NCI-H82 treated with DMSO at 0.1 percent for 48 hours (cell line): Measurements from ENCODE around the gene SBF2.

Experiments used
- DNase-seq: peaks from one replicate; lab custom pipeline; 2025; ENCODE audit not compliant: unreplicated experiment; lab: John Stamatoyannopoulos, UW

Gene SBF2

DNA sequence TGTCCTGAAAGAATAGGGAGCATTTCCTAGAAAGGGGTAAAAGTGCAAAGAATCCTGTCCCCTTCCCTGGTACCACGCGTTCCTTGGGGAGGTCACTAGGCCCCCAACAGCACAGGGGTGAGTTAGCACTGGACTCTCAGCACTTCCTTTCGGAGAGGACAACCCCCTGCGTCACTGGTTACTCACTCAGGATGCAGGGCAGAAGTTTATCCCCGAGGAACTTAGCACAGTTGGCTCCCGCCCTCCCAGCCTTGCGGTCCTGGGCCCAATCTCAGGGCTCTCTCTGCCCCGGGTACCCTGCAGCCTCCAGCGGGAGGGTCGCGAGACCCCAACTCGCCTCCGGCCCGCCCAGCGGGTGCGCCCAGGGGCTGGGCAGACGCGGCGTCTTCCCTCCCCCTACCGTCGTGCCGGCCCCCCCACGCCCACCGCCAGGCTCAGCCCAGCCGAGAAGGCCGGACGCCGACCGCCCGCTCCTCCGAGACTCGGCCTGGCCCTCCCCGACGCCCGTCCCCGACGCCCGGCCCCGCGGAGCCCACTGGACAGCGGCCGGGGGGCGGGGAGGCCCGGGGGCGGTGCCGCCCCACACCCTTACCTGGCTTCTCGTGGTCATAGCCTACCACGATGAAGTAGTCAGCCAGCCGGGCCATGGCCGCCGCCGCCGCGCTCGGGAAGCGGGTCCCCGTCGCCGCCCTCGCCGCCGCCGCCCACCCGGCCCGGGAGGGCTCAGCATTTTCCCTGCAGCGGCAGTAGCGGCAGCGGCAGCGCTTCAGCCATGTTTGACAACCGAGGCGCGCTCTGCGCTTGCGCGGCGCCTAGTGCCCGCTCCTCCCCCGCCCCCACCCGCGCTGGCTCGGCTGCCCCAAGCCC is at the start of gene SBF2:
Gene SBF2, minus strand, starts transcription at position 797 of the 867 bp plus-strand sequence. Its CDS starts 150 bp downstream, at position 647.
- peak; percentile 44 for DNase-seq

DNA sequence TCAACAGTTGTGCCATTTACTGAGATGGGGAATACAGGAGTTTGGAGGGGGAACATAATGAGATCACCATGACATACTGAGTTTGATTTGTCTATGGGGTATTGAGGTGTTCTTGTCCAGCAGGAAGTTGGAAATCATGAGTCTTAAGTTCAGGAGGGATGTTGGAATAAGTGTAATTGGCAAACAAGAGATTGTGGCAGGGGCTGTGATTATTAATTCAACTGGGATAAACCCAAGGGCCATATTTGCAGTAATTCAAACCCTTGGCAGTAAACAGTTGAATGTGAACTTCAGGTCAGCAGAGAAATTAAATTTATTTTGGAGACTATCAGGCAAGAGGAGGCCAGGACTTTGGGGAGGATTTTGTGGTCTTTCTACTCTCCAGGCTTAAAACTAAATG is 44.3 kb upstream of the SBF2 start:
- no peak for DNase-seq

- peak; percentile 6 for DNase-seq
Observed at GRCh38 chr11:10333490-10333889, 39.5 kb upstream of the SBF2 start.

GRCh38 chr11:10331548-10332289 is 37.7 kb upstream of the SBF2 start:
- peak; percentile 82 for DNase-seq

- no peak for DNase-seq
Observed at GRCh38 chr11:10329935-10330334, 35.9 kb upstream of the SBF2 start.

DNA sequence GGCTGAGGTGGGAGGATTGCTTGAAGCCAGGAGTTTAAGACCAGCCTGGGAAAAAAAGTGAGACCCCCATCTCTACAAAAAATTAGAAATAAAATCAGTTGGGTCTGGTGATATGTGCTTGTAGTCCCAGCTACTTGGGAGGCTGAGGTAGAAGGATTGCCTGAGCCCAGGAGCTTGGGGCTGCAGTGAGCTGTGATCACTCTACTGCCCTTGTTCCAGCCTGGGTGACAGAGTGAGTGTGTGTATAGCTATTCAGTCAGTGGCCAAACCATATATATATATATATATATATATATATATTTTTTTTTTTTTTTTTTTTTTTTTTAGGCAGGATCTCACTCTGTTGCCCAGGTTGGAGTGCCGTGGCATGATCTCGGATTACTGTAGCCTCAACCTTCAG is 35.3 kb upstream of the SBF2 start:
- DNase-seq: no peak

DNA sequence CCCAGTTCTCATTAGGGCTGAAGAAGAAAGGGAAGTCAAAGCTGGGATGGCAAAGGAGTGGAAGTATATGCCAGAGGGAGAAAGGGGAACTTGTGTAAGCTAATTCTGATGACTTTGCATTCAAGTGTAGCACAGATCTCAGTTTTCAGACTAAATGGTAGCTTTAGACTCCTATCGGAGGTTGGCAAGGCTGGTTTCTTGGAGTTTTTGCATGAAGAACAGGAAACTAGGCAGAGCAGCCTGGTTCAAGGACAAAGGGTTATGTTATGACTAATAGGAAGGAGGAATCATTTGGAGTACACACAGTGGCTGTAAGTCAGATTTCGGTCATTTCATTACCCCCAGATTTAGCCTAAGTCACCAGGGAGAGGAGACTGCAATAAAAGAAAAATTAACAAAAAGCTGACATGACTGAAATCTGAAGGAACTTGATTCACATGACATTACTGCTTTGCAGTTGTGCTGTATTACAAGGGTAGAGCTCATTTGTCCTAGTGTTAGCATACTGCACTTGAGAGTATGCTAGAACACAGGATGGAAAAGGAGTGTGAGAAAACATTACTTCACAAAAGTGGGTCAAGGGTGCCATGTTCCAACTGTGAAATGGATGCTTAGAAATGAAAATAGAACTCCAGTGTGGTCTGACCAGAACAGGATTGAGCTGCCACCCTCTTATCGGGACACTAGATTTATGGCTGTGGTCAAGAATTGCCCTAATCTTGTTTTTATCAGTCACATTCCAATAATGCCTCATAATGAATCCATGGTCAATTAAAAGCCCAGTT is 34.5 kb upstream of the SBF2 start:
- DNase-seq: no peak

DNA sequence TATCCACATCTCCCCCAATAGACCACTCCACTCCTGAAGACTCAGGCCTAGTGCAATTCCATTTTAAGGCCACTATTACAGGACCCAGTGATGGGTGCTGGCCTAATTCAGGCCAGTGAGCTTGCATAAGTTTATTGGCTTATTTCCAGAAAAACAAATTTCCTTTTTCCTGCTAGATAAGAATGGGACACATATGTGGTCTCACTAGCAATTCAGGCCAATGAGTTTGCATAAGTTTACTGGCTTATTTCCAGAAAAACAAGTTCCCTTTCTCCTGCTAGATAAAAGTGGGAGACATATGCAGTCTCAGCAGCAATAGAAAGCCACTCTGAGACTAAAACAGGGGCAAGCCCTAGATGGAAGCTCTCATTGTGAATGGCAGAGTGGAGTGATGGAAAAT is 33.2 kb upstream of the SBF2 start:
- DNase-seq: no peak

GRCh38 chr11:10326012-10326964 is 32.3 kb upstream of the SBF2 start:
- DNase-seq: no peak

GRCh38 chr11:10325277-10326011 is 31.4 kb upstream of the SBF2 start:
- DNase-seq: no peak

DNA sequence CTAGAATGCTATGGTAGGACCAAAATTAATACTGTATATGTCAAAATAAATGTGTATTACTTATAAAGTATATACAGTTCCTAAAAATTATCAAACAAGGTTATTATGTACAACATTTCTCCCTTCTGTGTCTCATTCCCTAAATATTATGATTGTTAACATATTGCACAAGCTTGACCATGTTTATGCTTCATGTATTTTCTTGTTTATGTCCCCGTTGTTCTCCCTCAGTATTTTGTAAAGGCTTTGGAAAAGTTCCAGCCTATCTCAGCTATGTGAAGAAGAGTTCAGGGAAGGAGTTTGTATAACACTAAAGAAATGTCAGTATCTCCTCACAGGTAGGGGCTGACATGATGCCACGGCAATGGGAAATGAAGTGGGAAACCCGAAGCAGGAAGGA is 30.5 kb upstream of the SBF2 start:
- no peak for DNase-seq

GRCh38 chr11:10323793-10324170 is 29.8 kb upstream of the SBF2 start:
- DNase-seq: no peak

- no peak for DNase-seq
Observed at GRCh38 chr11:10322830-10323792, 29.1 kb upstream of the SBF2 start.

- DNase-seq: no peak
Observed at GRCh38 chr11:10322401-10322800, 28.4 kb upstream of the SBF2 start.

- no peak for DNase-seq
Observed at GRCh38 chr11:10320736-10321465, 26.9 kb upstream of the SBF2 start.

DNA sequence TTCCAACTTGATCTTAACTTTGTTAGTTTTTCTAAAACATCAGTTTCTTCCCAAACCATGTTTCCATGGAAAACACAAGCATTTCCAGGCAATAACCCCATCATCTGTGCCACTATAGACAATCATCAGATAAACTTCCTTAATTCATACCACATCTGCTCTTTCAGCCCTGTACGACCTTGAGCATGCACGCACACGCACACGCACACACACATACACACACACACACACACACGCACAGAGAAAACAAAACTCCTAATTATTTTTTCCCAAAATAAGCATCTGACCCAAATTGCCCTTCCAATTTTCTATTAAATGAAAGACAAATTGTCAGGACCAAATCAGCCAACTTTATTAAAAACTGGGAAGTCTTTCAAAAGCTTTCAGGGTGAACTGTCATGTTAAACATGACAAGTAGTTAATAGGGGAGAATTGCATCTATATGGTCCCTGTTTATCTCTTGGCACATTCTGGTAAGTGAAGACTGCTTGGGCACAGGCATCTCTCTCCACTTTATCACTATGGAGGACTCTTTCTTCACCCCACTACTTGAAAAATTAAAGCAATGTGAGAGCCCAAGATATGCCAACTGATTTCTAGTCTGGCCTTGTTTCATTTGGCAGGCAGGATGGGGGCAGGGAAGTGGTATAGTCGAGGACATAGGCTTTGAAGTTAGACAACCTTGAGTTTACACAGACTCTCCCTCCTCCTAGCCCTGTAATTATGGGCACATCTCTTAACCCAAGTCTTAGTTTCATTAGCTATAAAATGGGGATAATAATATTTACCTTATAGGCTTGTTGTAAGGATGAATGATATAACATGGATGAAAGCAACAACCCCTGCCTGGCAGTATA is 25.9 kb upstream of the SBF2 start:
- no peak for DNase-seq

DNA sequence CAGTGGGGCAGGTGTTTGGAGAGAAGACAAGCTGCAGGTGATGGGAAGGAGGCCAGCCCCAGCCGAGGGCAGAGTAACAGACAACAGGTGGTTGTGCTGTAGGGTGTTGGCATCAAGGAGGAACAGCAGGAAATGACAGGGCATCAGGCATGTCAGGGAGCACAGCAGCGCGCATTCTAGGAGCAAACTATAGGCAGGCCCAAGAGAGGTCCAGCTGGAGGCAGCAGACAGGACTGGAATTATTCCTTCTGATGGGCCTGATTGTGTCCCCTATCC is 24.4 kb upstream of the SBF2 start:
- no peak for DNase-seq
